Measurements from ENCODE around the gene BCL2A1.
A peak's percentile ranks its signal among the peaks of the same experiment; 100 is the strongest.
"Not testable (repeated sequence)": the region's sequence is repeated elsewhere in the genome, so short reads cannot be mapped to it uniquely, and the experiment has no call there.

The BCL2A1 gene

DNA sequence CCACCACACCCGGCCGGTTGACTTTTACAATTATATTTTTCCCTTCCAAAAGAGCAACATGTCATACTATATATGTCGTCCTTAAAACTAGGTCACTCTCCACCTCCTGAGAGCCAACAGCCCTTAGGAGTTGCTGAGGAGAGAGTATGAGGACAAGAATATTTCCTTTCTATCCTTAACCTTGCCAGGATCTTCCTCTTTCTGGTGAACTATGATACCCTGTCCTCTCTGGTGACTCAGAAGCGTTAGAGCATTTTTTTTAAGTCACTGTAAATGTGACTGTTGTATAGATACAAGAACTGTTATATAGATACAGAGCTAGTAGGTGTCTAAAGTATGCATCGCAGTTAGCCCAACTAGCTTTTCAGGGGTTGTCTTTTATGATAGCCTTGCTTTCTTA is 40.5 kb downstream of the BCL2A1 start:
- Mint-ChIP-seq H3K27ac (peak overlapping the region in 1 of 3 experiments; percentile 3), H3K4me1 (peaks cover 10% of the 10 kb centered on the region), H3K36me3 (ENCODE audit: low read depth) (peaks cover 4% of the 10 kb centered on the region), H3K4me3 (no peak overlapping the region), H3K27me3 (ENCODE audit: low read depth) (peaks cover 5% of the 10 kb centered on the region), H3K9me3 (peaks cover 7% of the 10 kb centered on the region)
- TF ChIP-seq, protein P1, sequence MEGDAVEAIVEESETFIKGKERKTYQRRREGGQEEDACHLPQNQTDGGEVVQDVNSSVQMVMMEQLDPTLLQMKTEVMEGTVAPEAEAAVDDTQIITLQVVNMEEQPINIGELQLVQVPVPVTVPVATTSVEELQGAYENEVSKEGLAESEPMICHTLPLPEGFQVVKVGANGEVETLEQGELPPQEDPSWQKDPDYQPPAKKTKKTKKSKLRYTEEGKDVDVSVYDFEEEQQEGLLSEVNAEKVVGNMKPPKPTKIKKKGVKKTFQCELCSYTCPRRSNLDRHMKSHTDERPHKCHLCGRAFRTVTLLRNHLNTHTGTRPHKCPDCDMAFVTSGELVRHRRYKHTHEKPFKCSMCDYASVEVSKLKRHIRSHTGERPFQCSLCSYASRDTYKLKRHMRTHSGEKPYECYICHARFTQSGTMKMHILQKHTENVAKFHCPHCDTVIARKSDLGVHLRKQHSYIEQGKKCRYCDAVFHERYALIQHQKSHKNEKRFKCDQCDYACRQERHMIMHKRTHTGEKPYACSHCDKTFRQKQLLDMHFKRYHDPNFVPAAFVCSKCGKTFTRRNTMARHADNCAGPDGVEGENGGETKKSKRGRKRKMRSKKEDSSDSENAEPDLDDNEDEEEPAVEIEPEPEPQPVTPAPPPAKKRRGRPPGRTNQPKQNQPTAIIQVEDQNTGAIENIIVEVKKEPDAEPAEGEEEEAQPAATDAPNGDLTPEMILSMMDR (IDR thresholded peaks at IDR 0.05; ENCODE audit: unreplicated experiment in 3 of 3): no peak

DNA sequence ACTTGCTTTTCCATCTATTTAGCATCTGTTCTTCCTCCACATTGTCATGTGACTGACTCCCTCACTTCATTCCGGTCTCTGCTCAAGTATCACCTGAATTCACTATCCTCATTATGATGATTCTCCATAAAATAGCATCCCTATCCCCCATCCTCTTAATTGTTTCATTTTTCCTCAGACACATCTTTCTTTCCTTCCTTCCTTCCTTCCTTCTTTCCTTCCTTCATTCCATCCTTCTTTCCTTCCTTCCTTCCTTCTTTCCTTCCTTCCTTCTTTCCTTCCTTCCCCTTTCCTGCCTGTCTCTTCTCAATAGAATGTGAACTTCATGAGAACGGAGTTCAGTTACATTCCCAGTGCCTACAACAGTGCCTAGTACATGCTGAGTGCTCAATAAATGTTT is 41.6 kb downstream of the BCL2A1 start:
- Mint-ChIP-seq H3K36me3 (ENCODE audit: low read depth) (peaks cover 4% of the 10 kb centered on the region), H3K27ac (no peak overlapping the region), H3K4me1 (no peaks in the 10 kb centered on the region), H3K9me3 (peaks cover 7% of the 10 kb centered on the region), H3K27me3 (ENCODE audit: low read depth) (peaks cover 5% of the 10 kb centered on the region), H3K4me3 (peak overlapping the region in 1 of 3 experiments; percentile 0)
- TF ChIP-seq, protein P1 (IDR thresholded peaks at IDR 0.05; ENCODE audit: unreplicated experiment in 3 of 3): no peak

DNA sequence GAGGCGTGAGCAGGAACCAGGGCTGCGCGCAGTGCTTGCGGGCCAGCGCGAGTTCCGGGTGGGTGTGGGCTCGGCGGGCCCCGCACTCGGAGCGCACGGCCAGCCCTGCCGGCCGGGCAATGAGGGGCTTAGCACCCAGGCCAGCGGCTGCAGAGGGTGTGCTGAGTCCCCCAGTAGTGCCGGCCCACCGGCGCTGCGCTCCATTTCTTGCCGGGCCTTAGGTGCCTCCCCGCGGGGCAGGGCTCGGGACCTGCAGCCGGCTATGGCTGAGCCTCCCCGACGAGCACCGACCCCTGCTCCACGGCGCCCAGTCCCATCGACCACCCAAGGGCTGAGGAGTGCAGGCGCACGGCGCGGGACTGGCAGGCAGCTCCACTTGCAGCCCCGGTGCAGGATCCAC is 44.9 kb downstream of the BCL2A1 start:
- H3K27ac Mint-ChIP-seq; H3K27me3 Mint-ChIP-seq (ENCODE audit: low read depth); H3K4me3 Mint-ChIP-seq: not testable (repeated sequence)
- Mint-ChIP-seq H3K4me1 (peaks cover 20% of the 10 kb centered on the region), H3K36me3 (ENCODE audit: low read depth) (peaks cover 28% of the 10 kb centered on the region), H3K9me3 (peaks cover 24% of the 10 kb centered on the region)

DNA sequence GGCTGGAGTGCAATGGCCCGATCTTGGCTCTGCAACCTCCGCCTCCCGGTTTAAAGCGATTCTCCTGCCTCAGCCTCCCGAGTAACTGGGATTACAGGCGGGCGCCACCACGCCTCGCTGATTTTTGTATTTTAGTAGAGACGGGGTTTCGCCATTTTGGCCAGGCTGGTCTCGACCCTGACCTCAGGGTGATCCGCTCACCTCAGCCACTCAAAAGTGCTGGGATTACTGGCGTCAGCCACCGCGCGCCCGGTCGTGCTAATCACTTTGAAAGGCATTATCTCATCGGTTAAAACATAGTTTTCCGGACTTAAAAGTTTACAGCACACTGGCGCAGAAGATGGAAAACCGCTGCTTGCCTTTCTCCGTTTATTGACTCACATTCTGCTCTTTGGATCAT is 46.6 kb downstream of the BCL2A1 start:
- peaks cover 20% of the 10 kb centered on the region for H3K4me1 Mint-ChIP-seq
- H3K9me3 Mint-ChIP-seq: peaks cover 32% of the 10 kb centered on the region
- H3K4me3 Mint-ChIP-seq: peak overlapping the region; percentile 69 to 98 (median 95)

DNA sequence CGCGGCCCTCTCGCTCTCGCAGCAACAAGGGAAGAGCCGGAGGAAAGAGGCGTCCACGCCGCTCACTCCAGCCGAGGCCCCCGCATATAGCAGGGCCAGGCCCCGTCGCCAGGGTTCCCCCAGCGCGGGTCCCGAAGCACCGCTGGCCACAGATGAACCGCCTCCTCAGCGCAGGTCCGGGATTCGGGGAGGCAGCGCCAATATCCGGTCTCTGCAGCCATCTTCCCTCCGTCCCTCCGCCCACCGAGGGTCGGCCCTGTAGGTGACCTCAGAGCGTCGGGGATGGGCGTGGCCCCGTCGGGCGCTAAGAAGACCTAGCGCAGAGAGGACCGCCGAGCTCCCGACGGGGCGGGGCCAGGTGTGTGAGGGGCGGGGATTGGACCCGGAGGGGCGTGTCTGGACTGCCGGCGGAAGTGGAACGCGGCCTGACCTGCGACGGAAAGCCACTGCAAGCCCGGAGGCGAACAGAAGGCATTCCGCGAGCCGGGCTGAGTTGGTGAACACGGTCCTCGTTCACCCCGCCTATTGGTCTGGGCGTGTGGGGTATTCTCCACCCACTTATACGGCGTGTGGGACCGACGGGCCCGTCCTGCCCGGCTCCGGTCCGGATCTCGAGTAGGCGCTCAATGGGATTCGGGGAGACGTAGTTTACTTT is 47.4 kb downstream of the BCL2A1 start:
- TF ChIP-seq, protein P1 (IDR thresholded peaks at IDR 0.05; ENCODE audit: unreplicated experiment in 3 of 3): no peak
- Mint-ChIP-seq H3K27me3 (ENCODE audit: low read depth) (no peaks in the 10 kb centered on the region), H3K4me1 (peaks cover 25% of the 10 kb centered on the region), H3K36me3 (ENCODE audit: low read depth) (peaks cover 53% of the 10 kb centered on the region), H3K27ac (peak overlapping the region; percentile 99), H3K4me3 (peak overlapping the region; percentile 94 to 98 (median 95)), H3K9me3 (peaks cover 36% of the 10 kb centered on the region)

More for the DNA sequence above, 46.6 kb downstream of the BCL2A1 start:
- Mint-ChIP-seq H3K36me3 (ENCODE audit: low read depth) (peaks cover 45% of the 10 kb centered on the region), H3K27me3 (ENCODE audit: low read depth) (no peaks in the 10 kb centered on the region), H3K27ac (peak overlapping the region; percentile 99)
- TF ChIP-seq, protein P1 (IDR thresholded peaks at IDR 0.05; ENCODE audit: unreplicated experiment in 3 of 3): no peak

DNA sequence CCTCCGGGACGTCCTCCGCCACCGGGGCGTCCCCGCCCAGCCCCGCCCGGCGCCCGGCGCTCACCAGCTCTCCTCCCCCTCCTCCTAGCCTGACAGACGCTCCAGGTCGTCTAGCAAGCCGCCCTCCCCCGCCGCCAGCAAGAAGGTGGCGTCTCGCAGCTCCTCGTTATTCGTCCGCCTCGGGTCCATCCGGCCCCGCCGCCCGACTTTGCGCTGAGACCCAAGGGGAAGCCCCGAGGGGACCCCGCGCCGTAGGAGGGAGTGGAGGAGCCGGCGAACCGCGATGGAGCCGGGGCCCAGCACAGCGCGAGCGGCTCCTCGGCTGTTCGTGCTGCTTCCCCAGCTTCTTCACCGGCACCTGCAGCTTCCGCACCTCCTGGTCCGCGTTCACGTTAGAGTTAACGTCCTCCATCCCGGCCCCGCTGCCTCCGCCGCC is 47.9 kb downstream of the BCL2A1 start:
- H3K27me3 Mint-ChIP-seq (ENCODE audit: low read depth): no peaks in the 10 kb centered on the region
- peaks cover 57% of the 10 kb centered on the region for H3K36me3 Mint-ChIP-seq (ENCODE audit: low read depth)
- peak overlapping the region; percentile 99 for H3K27ac Mint-ChIP-seq
- peak overlapping the region; percentile 94 to 98 (median 95) for H3K4me3 Mint-ChIP-seq
- H3K9me3 Mint-ChIP-seq: peaks cover 35% of the 10 kb centered on the region
- TF ChIP-seq, protein P1 (IDR thresholded peaks at IDR 0.05; ENCODE audit: unreplicated experiment in 3 of 3): no peak
- H3K4me1 Mint-ChIP-seq: peaks cover 25% of the 10 kb centered on the region
